ENCODE results near the gene TBL2. TPM values are rescaled to one million over a fixed set of nuclear protein-coding genes. Genes with fewer than 3 reads are reported as not detected.
A peak's percentile ranks its signal among the peaks of the same experiment; 100 is the strongest.
"Not testable (repeated sequence)": the region's sequence is repeated elsewhere in the genome, so short reads cannot be mapped to it uniquely, and the experiment has no call there.

TBL2 gene
- total RNA-seq, 1 donor from 2014 or later, result 39.2 TPM

GRCh38 chr7:73535918-73536317 is 42.5 kb downstream of the TBL2 start:
- DNase-seq (ENCODE audit: low spot score), result not testable (repeated sequence)

GRCh38 chr7:73533742-73534141 is 44.6 kb downstream of the TBL2 start:
- DNase-seq (ENCODE audit: low spot score), result no peak

GRCh38 chr7:73532224-73532623 is 46.2 kb downstream of the TBL2 start:
- no peak for DNase-seq (ENCODE audit: low spot score)

GRCh38 chr7:73530800-73531199 is 47.6 kb downstream of the TBL2 start:
- DNase-seq (ENCODE audit: low spot score), result no peak

GRCh38 chr7:73526896-73527821 is 51.2 kb downstream of the TBL2 start:
- no peak for DNase-seq (ENCODE audit: low spot score)

- not testable (repeated sequence) for DNase-seq (ENCODE audit: low spot score)
Observed at GRCh38 chr7:73526158-73526494, 52.3 kb downstream of the TBL2 start.

- DNase-seq (ENCODE audit: low spot score), result peak; percentile 98
Observed at GRCh38 chr7:73522105-73522872, 56.1 kb downstream of the TBL2 start, which contains the start of gene BAZ1B. Gene BAZ1B, minus strand, starts transcription at chr7:73522293. Its CDS starts 360 bp downstream, at chr7:73521933.

GRCh38 chr7:73521636-73522104 is 56.7 kb downstream of the TBL2 start:
- DNase-seq (ENCODE audit: low spot score), result no peak

- no peak for DNase-seq (ENCODE audit: low spot score)
Observed at GRCh38 chr7:73520673-73521635, 57.4 kb downstream of the TBL2 start.

- no peak for DNase-seq (ENCODE audit: low spot score)
Observed at GRCh38 chr7:73519867-73520672, 58.3 kb downstream of the TBL2 start.

GRCh38 chr7:73518470-73518869 is 59.9 kb downstream of the TBL2 start:
- DNase-seq (ENCODE audit: low spot score), result no peak

Other genes starting within 250 kb of the TBL2 start
- gene FZD9, start 144.8 kb downstream of the TBL2 start, total RNA-seq, result 0.29 TPM
- gene BAZ1B, start 56.3 kb downstream of the TBL2 start, total RNA-seq, result 50.7 TPM
- 57.7 TPM for gene BCL7B, start 20.9 kb downstream of the TBL2 start, total RNA-seq
- gene MLXIPL, start 45.9 kb upstream of the TBL2 start, total RNA-seq, result 117 TPM
- gene VPS37D, start 89.3 kb upstream of the TBL2 start, total RNA-seq, result 13.5 TPM
- gene DNAJC30, start 104.9 kb upstream of the TBL2 start, total RNA-seq, result 15.9 TPM
- gene BUD23, start 105.0 kb upstream of the TBL2 start, total RNA-seq, result 57.6 TPM
- gene STX1A, start 141.1 kb upstream of the TBL2 start, total RNA-seq, result 33.8 TPM
- 55.8 TPM for gene ABHD11, start 160.2 kb upstream of the TBL2 start, total RNA-seq
- gene CLDN3, start 191.7 kb upstream of the TBL2 start, total RNA-seq, result 129 TPM

All from mucosa of gallbladder (tissue), 1 donor.